GM19455 (cell line): ENCODE results near the gene ARL2BP.
"Not testable (repeated sequence)": the region's sequence is repeated elsewhere in the genome, so short reads cannot be mapped to it uniquely, and the experiment has no call there.

ENCODE experiments used
- ATAC-seq: cut with Tn5 transposase; IDR thresholded peaks from one replicate; pipeline ENCODE4 v1.9.1; 2021; ENCODE audit not compliant: unreplicated experiment

ARL2BP gene

DNA sequence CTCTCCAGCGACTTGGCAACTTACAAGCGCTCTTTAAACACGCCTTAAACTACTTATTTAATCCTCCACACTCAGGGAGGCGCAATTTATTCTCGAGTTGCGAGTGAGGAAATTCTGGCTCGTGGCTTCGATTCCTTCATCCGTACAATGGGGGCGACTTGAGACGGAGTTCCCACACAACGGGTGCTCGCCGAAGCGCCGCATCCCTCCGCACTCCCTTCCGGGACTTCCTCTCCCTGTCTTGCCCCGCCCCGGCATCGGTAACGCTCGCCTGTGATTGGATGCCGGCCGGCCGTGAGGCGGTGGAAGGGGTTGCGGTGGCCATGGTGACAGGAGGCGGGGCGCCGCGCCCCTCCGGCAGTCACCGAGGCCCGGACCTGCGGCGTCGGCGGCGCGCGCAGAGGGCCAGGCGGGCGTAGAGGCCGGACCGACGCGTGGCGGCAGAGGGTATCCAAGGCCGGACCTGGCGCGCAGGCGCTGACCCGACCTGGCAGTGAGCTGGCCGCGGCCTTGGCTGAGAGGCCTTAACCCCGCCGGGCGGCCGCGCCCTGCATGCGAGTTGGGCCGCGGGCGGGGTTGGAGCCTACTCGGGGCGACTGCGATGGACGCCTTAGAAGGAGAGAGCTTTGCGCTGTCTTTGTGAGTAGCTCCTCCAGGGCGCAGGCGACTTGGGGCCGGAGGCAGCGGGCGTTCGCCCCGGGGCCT, at the start of gene ARL2BP:
Gene ARL2BP, plus strand, starts transcription at position 493 of the 705 bp plus-strand sequence. Its CDS starts 109 bp downstream, at position 602.
- peak; percentile 94 for ATAC-seq

GRCh38 chr16:57196286-57196685, 48.8 kb upstream of the ARL2BP start:
- no peak for ATAC-seq

GRCh38 chr16:57196753-57197152, 48.3 kb upstream of the ARL2BP start:
- no peak for ATAC-seq

DNA sequence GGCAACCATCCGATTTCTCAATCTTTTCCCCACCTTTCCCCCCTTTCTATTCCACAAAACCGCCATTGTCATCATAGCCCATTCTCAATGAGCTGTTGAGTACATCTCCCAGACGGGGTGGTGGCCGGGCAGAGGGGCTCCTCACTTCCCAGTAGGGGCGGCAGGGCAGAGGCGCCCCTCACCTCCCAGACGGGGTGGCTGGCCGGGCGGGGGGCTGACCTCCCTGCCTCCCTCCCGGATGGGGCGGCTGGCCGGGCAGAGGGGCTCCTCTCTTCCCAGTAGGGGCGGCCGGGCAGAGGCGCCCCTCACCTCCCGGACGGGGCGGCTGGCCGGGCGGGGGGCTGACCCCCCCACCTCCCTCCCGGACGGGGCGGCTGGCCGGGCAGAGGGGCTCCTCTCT, 44.7 kb upstream of the ARL2BP start:
- ATAC-seq = not testable (repeated sequence)

DNA sequence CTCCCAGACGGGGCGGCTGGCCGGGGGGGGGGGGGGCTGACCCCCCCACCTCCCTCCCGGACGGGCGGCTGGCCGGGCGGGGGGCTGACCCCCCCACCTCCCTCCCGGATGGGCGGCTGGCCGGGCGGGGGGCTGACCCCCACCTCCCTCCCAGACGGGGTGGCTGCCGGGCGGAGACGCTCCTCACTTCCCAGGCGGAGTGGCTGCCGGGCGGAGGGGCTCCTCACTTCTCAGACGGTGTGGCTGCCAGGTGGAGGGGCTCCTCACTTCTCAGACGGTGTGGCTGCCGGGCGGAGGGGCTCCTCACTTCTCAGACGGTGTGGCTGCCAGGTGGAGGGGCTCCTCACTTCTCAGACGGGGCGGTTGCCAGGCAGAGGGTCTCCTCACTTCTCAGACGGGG, 44.1 kb upstream of the ARL2BP start:
- ATAC-seq = not testable (repeated sequence)

- ATAC-seq = no peak
These were observed 42.8 kb upstream of the ARL2BP start for GRCh38 chr16:57202095-57202886.

DNA sequence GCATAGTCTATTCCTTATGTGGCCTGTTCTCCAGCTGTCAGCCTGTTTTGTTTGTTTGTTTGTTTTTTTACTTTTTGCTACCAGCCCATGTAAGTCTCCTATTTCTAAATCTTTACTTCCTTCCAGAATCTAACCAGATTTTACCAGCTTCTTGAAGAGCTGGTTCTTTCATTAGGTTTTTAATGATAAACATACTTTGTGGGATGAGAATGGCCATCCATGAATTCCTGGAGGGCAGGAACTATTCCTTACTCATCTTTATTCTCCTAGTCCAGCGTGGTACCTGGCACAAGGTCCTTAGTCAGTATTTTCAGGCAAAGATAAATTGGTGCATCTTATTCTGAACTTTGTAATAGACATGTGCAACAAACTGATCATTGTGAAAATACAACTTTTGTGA, 41.6 kb upstream of the ARL2BP start:
- ATAC-seq = no peak

DNA sequence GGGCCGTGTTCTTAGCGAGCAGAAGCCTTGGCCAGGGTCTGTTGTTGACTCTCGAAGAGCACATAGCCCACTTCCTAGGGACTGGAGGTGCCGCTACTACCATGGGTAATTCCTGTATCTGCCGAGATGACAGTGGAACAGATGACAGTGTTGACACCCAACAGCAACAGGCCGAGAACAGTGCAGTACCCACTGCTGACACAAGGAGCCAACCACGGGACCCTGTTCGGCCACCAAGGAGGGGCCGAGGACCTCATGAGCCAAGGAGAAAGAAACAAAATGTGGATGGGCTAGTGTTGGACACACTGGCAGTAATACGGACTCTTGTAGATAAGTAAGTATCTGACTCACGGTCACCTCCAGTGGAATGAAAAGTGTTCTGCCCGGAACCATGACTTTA, 40.4 kb upstream of the ARL2BP start:
- no peak for ATAC-seq

- ATAC-seq = no peak
These were observed 36.1 kb upstream of the ARL2BP start for GRCh38 chr16:57208926-57209325.

GRCh38 chr16:57209780-57210179, 35.3 kb upstream of the ARL2BP start:
- ATAC-seq = no peak

GRCh38 chr16:57213462-57213861, 31.6 kb upstream of the ARL2BP start:
- ATAC-seq = no peak

- ATAC-seq = no peak
These were observed 28.1 kb upstream of the ARL2BP start for GRCh38 chr16:57216968-57217367.

DNA sequence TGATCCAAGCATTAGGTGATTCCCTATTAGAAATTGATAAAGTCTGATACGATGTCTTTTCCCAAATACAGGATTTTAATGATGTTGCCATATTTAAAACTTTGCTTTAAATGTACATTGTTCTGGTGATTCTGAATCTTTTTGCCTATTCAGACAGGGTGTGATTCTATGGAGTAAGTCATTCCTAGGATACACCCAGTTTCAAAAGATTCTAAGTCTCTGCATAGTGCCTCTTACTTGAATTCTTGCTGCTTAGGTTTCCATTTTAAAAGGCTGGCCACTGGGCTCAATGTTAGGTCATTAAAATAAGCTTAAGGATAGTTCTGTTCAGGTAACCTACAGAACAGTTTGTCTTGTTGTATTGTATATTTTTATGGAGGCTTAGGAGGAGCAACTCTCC, 22.0 kb upstream of the ARL2BP start:
- no peak for ATAC-seq

DNA sequence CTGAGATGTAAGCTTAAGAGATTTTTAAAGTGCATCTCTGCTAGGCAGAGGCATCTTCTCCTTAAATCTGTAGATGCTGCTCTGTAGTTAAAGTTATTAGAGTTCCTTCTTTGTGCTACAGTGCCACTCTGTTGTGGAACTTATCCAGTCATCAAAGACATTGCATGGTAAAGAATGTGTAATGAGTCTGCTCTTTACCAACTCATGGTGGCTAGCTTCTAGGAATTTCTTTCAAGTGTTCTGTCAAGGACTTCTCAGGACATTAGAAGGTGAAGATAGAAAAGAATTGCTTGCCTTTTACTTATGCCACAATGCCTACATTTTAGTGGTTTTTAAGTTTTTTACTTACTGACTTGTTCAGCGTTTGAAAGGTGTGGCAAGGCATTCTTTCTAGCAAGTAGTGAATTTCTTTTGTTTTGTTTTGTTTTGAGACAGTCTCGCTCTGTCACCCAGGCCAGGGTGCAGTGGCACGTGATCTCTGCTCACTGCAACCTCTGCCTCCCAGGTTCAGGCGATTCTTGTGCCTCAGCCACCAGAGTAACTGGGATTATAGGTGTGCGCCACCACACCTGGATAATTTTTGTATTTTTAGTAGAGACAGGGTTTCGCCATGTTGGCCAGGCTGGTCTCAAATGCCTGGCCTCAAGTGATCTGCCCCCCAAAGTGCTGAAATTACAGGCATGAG, 20.3 kb upstream of the ARL2BP start:
- ATAC-seq = no peak

- no peak for ATAC-seq
These were observed 19.1 kb upstream of the ARL2BP start for GRCh38 chr16:57225978-57226377.

DNA sequence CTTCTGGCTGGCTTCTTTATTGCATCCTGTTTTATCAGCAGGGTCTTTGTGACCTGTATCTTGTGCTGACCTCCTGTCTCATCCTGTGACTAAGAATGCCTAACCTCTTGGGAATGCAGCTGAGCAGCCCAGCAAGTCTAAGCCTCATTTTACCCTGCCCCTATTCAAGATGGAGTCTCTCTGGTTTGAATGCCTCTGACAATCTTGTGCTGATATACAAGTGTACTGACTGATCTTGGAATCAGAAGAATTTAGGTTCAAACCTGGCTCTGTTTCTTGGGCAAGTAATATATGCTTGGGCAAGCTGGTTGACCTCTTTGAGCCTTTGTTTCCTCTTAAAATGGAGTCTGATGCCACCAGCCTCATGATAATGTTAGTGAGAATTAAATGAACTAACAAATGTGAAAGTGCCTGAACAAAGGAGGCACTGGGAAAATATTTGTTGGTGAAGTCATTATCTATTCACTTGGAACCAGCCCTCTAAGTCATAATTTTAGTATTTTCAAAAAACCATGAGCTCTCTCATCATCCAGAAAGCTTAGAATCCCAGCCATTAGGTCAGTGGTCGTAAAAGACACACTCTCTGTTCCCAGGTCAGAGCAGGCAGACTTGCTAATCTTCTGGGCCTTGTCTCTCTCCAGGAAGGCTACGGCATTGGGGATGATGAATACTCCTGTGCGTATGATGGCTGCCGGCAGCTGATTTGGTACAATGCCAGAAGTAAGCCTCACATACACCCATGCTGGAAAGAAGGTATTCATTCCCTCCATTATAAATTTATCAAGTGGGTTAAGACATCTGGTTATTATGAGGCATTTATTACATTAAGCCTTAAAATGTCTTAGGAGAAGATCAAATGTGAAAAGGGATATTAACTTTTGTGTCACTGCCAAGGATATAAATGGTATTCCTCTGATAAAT, 18.1 kb upstream of the ARL2BP start:
- ATAC-seq = no peak

DNA sequence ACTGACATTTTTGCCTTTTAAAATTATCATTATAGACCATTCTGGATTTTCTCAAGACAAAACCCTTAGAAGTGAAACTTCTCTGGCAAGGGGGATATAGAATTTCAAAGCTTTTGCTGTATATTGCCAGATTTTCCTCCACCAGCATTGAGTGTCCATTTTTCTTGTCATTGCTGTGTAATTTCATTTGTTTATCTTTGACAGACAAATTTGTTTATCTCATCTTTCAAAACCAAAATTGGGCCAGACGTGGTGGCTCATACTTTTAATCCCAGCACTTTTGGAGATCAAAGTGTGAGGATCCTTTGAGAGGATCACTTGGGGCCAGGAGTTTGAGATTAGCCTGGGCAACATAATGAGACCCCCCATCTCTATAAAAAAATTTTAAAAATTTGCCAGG, 16.0 kb upstream of the ARL2BP start:
- ATAC-seq = no peak

GRCh38 chr16:57231821-57232350, 13.2 kb upstream of the ARL2BP start:
- no peak for ATAC-seq

DNA sequence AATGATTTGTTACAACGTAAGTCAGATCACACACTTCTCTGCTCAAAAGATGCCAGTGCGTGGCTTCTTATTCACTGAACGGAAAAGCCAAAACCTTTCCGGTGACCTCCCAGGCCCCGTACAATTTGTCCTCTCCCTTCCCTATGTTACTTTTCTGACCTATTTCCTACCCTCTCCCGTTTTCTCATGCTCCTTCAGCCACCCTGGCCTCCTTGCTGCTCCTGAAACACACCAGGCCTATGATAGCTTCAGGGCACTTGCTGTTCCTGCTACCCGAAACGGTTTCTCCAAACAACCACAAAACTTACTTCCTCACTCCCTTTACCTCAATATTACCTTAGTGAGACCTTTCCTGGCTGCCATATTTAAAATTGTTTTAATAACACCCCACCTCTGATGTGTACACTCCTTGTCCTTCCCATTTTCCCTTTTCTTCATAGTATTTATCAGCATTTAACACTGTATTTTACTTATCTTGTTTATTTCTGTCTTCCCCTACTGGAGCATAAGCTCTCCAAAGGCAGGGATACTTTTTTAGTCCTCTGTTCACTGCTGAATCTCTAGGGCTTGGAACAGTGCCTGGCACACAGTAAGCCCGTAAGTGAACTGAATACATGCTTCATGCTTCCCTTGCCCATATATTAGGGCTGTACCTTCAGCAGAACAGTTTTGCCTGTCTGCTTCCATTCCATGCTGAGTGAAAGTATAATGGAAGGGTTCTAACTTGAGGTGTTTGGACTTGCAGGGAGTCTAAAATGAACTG, 10.9 kb upstream of the ARL2BP start:
- no peak for ATAC-seq

- no peak for ATAC-seq
These were observed 10.4 kb upstream of the ARL2BP start for GRCh38 chr16:57234707-57235092.
